Right renal cortex interstitium (tissue), 3 donors: ENCODE measurements around the gene C1orf116. TPM values are rescaled to one million over a fixed set of nuclear protein-coding genes. Genes with fewer than 3 reads are reported as not detected.

Source experiments
- DNase-seq, 3 donors: peaks; one replicate each; pipeline ENCODE4 v3.0.0-alpha.2; 2013; ENCODE audit warnings: low read depth in 3 of 3, low spot score in 2 of 3
- polyA plus RNA-seq, 3 donors: library from polyadenylated mRNA; unstranded; fragments of 120-200 nt; gene quantifications; one replicate each; pipeline ENCODE4 v1.2.1, GENCODE V29; 2013; ENCODE audit not compliant: insufficient read length in 3 of 3

The C1orf116 gene
- polyA plus RNA-seq, 3 donors = 18.0 to 22.3 (median 20.2) TPM

DNA sequence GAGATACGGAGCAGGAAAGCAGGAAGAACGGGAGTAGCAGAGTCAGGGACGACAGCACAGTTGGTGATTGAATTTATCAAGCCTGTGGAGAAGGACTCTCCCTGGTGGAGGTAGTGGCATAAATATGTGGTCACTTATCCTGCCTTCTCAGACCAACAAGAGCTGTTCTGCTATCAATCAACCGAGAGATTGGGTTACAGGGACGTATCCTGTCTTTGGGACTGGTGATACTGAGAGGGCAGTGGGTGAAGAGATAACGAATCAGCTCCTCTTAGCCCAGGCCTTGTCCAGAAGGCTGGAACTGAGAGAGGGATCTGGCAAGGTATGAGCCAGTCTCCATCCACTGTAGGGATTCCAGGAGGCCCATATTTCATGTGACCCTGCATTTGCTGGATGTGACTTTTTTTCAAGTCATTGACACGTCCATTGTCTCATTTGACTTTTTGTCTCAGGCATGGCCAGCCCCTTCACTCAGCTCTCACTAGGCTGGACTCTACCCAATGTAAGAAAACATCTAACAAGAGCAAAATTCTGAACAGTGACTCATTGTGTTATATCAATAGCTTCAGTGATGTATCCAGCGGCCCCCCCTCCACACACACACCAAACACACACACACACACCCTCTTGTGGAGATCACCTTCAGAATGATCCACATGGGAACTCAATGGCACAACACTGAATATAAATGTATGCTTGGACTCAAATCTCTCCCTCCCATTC, 11.3 kb downstream of the C1orf116 start:
- DNase-seq = no peak

DNA sequence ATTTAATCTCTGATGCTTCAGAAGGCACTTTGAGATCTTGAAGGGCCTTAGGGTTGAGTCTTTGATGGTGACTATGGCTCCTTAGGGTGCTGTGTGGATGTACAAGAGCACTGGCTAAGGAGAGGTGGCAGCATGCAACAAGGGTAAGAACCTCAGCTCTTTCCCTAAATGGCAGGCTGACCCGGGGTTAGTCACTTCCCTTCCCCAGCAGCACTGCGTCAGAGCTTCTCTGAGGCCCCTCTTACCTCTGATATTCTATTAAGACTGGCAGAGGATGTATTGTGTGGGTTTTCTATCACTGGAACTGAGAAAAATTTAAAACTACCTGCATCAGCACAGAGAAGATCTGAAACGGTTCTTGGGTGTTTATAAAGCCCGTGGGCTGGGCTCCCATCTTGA, 11.8 kb downstream of the C1orf116 start:
- no peak for DNase-seq

DNA sequence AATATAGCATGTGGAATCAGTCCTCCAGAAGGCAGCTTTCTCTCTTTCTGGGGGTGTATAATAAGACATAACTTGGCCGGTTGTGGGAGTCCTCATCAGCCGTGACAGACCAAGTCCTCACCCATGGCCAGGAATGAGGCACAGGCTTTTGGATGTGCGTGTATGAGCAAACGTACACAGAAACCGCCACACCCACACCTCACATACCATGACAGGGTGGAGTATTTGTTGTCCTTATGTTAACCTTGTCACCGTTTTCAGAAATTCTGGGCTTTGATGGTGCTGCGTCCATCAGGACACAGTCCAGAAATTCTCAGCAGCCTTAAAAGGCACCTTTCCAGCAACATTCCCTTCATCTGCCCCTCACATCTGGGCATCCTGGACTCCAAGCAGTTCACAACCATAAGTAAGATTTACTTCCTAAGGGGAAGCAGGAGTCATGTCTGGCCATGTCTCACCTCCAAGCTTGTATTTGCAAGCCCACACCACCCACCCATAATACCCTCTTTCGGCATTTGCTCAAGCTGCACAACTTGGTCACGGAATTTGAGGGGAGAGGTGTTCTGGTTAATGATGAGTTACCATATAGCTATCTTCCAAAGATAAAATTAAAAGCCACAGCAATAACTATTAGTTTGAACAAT, 12.4 kb downstream of the C1orf116 start:
- DNase-seq = no peak

DNA sequence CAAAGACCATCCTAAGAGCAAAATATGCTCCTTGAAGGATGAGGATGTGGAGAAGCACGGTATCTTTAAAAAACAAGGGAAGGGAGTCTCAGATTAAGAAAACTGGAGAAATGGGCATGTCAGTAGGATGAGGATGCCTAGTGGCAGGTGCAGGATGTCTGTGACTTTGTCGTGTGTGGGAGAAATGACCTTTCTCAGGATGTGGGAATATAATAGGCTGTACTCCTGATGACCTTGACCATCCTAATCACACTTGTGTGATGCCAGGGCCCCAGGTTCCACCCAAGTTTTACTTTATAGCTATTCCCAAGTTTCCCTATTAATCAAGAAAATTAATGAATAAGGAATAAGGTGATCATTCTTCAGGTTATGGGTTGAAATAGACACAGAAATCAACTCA, 12.9 kb downstream of the C1orf116 start:
- DNase-seq = no peak

DNA sequence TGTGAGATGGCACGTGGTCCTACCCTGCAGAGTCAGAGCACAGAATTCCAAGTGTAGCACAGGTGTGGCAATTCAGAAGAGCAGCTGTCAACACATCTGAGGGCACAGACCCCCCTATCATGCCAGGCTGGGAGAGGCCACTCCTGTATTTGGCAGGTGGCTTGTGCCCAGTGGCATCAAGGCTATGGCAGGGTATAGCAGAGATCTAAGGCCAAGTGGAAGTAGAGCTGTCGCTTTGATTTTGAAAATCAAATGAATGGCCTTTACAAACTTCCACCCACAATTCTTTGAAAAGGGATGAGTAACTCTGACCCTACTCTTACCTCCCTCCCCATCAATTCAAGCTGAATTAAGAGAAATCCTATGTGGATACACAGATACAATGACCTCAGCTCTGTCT, 13.4 kb downstream of the C1orf116 start:
- DNase-seq = no peak

DNA sequence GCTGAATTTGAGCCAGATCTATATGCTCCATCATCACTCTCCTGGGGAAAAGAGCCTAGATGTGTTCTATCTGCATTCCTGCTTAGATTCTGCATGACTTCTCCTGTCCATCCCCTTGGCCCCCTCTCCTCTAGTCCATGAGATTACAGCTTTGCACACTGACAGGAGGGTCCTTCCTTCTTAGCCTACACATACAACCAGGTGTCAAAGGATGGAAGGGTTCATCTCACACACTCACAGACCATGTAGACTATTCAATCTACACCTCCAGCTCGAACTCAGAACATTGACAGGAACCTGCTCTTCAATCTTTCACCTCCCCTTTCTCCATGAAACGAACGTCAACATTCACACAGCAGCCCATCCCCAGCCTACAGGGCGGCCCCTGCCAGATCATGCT, 13.8 kb downstream of the C1orf116 start:
- no peak for DNase-seq

DNA sequence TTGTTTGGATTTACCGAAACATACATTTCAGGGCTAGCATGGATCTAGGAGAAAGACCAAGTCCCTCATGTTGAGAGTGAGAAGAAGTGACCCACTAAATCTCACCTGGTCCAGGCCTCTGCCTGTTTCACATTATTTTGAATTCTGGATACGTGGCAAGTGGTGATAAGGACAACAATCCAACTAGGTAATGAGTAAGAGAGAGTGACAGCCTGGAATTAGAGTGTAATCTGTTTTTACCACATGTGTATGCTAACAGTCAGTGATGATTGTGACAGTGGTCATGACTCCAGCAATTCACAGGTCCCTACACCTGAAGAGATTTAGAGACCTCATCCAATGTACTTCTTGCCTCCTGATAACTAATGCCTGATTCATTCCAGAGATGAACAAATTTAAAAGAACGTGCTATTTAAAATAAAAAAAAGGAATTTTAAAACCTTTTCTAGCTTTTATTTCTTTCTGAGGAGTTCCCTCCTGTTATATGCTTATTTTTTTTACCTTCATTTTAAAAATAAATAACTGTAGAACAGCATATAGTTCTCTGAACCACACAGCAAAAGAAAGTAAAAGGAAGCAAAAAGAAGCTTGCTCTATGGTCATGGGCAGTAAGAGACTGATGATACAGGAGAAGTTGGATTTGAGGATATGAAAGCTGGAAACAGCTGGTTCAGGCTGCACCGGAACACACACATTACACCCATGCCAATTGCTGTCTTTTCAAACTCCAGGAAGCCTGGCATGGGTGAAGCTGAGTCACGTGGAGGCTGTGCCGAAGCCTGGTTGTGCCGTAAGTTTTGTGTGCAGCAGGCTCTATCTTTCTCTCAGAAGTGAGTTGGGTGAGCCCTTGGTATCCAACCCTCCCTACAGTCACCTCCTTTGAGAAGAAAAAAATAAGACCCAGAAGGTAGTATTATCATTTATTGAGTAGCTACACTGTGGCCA, 14.7 kb downstream of the C1orf116 start:
- no peak for DNase-seq

DNA sequence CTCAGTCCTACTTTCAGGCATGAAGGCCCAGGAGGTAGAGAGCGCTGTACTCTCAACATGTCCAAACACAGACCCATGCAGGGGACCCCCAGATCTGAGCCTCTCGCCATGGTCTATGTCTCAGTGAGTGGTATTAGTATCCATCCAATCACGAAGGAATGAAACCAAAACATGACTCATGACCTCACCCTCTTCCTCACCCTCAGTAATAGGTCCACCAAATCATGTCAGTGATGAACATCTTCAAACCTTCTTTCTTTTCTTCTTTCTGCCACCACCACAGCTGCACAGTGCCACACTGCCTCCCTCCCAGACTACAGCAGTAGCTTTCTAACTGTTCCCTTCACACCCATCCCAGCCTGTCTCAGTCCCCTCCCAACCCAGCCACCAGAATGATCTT, 16.8 kb downstream of the C1orf116 start:
- no peak for DNase-seq

DNA sequence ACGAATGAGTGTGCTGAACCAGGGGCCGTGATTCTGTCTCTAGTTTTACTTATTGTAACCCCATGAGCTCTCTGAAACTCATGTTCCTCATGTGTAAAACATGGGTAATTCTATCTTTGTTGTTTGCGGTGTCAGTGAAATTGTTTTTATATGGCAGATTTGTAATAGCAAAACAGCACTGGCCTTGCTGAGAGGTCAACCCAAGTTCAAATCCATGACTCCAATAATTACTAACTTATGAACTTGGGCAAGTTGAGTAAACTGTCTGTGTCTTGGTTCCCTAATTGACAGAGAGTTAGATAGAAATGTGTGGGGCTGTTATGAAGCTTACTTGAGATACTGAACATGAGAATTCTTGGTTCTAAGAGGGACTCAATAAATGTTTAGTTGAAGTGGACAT, 17.8 kb downstream of the C1orf116 start:
- no peak for DNase-seq

DNA sequence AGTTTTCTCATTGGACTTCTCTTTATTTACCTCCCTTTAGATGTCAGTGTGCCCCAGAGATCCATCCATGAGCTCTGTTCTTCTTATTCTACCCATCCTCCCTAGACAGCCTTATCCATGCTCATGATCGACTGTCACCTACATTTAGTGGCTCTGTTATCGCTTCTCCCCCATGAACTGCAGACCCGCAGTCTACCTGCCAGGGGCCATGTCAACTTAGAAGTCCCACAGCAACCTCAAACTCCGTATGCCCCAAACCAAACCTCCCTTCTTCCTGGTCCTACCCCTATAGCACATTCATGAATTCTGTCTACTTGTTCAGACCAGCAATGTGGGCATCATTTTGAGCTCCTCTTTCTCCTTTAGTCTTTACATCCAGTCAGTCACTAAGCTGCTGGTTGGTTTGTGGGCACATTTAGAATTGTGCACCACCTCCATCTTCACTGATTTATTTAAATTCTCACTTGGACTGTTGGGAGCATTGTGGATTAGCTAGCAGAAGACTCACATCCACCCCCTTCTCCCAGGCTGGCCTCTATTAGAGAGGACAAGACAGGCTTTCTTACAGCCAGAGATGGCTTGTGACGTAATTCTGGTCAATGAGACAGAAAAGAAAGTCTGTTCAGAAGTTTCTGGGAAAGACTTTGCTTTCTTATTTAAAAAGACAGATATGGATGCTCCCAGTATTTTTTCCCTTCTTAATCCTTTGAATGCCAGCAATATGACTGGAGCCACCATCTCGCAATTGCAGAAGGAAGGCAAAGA, 19.1 kb downstream of the C1orf116 start:
- no peak for DNase-seq

DNA sequence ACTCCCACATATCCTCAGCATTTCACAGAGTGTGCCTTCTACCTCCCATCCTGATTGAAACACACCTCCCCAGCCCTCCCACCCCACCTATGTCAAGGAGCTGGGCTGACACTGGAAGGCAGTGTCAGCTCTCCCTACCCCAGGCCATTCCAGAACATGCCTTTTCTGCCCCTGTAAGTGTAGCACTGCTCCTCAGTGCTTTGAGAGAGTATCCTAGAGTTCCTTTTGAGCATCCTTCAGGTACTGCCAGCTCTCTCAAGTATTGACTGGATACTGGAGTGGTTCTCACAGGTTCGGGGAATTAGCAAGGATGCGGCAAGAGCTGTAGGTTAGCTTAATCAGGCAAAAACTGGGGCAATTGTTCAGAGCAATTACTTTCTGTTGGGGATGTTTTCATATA, 21.8 kb downstream of the C1orf116 start:
- no peak for DNase-seq

DNA sequence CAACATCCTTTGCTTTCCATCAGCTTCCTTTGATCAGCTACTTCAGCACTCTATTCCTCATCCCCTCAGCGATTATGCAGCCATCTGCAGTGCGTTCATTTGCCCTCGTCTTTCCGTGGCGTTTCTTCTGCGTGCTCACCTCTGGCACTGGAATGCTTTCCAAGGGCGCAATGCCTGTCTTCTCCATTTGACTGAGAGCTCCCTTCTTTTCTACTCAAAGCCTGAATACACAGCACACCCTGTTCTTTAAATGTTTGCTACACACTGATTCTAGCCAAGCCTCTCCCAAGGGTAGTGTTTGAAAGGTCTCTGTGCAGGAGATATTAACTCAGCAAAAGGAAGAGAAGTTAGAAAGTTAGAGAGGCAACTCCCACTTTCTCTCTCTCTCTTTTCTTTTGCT, 22.6 kb downstream of the C1orf116 start:
- DNase-seq = no peak

DNA sequence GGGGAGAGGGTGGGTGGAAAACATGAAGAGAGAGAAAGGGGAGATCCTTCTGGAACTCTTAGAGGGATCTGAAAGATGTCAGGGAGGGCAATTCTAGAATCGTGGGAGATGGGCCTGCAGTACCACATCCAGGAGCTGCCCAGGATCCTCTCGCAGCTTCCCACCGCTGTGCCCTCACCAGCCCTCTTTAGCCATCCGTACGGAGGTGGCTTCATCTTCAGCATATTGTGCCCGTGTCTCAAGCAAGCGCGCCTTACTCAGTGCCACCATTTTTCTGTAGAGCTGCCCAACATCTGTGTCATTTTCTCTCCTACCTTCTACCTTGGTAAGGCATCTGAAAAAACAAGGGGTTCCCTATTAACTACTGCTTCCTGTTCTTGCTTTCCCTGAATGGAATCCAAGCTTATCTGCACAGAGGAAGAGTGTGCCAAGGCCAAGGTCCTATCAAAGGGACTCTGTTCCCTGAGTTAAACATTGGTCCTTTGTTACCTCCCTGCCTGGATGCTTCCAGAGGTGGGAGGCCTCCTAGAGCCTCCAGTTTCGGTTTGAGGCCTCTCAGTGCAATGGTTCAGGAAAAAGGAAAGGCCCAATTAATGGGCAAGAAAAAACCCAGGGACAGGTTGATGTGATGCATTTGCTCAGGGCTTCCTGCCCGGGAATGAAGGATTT, 23.2 kb downstream of the C1orf116 start:
- DNase-seq = no peak

DNA sequence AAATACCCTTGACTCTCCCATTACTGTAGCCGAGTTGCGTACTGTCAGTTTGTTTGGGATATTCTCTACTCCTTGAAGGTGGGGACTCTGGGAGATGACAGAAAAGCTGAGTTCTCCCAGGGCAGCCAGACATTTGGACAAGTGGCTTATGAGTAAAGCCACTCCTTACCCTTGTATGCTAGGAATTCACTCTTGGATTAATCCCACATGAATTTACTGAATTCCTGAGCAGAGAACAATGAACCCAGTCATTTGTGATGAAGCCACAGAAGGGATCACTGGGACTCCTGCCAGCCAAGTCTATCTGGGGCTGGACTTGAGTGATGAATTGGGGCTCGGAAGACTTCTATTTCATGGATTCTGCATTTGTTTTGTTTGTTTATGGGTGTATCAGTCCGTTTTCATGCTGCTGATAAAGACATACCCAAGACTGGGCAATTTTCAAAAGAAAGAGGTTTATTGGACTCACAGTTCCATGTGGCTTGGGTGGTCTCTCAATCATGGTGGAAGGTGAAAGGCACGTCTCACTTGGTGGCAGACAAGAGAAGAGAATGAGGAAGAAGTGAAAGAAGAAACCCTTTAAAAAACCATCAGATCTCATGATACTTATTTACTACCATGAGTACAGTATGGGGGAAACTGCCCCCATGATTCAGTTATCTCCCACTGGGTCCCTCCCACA, 25.1 kb downstream of the C1orf116 start:
- no peak for DNase-seq

DNA sequence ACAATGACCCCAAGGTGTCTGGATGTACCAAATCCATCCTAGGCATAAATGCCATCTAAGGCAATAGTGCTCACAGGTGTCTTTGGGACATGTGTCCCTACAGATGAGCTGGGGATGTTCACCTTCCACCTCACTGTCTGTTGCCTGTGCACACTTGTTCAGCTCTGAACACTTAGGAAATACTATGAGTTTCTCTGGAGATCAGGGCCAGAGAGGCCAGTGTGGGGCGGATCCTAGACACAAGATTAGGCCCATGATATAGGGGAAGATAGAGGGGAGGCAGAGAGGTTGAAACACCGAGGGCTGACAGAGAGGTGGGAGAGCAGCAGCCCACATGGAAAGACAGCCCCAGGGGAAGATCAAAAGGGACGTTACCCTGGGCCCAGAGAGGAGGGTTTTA, 25.6 kb downstream of the C1orf116 start:
- no peak for DNase-seq

DNA sequence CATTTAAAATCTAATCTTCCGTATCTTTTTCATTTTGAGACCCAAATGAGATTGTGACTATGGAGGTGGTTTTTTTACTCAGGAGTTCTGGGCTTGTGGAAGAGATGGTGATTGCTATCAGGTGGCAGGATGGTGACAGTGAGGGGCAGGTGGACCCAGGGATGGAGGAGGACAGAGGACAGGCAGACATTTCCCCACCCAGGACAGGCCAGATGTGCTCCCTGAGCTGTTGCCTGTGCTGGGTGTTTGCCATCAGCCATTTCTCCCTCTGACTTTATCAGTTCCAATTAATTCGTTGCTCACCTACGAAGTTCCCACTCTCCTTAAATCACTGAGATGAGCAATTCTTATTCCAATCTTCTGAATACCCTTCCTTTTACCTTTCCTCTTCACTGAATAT, 26.5 kb downstream of the C1orf116 start:
- DNase-seq = no peak

DNA sequence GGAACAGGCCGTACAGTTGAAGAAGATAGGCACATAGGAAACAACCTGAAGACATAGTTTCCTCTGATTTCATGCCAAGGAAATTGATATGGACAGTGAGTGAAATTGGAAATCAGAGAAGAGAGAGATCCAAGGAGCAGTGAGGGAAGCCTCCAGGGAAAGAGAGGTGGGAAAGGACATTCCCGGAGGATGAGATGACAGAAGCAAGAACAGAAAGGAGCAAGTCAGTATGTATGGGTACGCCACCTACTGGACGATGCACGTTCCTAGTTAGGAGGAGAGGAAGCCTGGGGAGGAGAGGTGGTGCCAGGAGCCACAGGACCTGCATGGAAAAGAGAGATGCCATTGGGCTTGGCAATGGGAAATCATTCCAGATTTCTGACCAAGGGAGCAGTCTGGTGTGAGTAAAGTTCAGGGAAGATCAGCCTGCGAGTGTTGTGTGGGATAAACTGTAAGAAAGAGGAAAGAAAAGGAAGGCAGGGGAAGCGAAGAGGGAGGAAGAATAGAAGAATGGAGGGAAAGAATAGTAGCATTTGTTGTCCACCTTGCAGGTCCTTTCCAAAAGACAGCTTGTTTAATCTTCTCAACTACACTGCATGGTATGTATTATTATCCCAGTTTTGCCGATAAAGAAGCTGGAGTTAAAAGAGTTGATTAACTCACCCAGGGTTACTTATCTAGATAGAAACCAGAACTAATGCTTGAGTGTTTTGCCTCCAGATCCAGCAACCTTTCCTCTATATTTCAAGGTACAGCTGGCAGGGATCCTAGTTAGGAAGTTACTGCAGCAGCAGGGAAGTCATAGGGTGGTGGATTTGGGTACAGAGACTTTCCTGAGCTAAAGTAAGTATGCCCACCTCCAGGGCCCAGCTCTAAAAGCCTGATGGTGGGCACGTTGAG, 27.4 kb downstream of the C1orf116 start:
- no peak for DNase-seq

DNA sequence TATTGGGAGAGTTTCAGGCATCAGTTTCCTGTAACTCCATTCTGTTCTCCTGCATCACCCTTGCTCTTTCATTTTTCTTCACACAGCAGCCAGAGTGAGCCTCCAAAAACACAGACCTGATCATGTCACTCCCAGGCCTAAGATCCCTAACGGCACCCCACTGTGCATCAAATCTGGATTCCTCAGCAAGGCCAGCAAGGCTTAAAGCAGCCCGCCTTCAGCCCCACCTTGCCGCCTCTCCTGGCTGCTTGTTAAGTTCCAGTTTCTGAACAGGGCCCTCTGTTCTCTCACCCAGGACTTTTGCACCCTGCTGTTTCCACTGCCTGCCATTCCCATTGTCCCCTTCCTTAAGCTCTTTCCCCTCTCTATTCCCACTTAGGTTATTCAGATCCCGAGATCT, 29.3 kb downstream of the C1orf116 start:
- no peak for DNase-seq

DNA sequence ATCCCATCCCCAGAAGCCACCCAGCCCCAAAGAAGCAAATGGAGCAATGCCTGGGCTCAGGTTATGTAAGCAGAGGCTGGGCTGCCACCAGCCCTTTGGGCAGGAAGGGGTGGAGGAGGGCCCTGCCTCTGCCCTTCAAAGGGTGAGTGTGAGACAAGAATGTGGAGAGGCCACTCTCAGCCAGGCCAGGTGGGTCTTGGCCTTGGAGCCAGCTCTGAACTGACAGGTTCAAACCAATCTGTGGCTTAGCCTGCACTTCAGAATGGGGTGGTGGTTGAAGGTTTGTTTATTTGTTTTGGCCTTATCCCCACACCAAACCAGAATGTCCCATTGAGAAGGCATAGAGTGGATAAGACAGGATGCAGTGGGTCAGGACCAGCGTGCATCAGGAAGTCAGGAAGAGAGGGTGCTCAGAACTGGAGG, 29.8 kb downstream of the C1orf116 start:
- DNase-seq = no peak
